GM19351 (cell line): ENCODE results near the gene TMEM135.
"Not testable (repeated sequence)": the region's sequence is repeated elsewhere in the genome, so short reads cannot be mapped to it uniquely, and the experiment has no call there.

ENCODE experiments used
- ATAC-seq: cut with Tn5 transposase; IDR thresholded peaks from one replicate; pipeline ENCODE4 v1.9.1; 2021; ENCODE audit warnings: mild to moderate bottlenecking, moderate library complexity; ENCODE audit not compliant: unreplicated experiment

TMEM135 gene

DNA sequence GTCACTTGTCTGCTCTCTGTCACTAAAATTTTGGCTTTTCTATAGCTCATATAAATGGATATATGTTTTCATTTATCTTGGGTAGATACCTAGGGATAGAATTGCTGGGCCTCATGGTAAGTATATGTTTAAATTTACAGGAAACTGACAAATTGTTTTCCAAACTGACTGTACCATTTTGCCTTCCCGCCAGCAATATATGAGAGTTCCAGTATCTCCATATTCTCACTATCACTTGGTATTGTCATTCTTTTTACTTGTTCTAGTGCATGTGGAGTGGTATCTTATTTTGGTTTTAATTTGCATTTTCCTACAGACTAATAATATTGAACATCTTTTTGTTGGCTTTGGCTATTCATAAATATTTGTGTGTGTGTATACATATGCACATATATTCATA, 101.7 kb downstream of the TMEM135 start:
- ATAC-seq: no peak

DNA sequence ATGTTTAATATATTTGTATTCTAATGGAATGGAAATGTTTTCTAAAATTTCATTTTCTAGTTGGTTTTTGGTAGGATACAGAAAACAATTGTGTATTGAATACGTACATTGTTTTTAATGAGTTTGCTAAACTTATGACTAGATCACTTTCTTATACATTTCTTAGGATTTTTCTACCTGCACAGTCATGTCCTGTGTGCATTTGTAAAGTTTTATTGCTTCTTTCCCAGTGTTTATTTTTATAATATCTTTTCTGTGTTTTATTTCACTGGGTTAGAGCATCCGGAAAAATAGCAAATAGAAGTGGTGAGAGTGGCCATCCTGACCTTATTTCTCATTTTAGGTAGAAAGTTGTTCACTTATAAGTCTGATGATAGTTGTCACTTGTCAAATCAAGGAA, 103.6 kb downstream of the TMEM135 start:
- ATAC-seq: no peak

DNA sequence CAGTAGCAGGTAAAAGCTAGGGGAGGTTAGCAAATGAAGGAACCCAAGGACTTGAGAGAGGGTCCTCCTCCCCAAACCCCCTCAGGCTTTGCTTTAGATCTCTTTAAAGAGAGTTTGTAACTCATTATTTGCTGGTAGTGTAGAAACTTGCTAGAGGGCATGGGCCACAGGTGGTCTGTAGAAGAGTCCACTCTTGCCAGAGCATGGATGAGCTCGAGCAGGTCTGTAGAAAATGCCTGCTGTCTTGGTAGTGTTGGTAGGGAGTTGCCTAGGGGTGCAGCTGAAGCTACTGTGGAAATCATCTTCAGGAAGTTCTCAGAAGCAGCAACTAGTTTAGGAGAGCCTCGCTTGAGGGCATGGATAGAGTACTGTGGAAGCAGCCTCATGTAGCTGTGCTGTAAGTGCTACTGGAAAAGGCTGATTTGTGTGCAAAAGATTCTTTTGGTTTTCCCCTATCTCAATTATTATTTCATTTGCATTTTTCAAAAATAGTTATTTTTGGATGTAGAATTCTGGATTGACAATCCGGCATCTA, 104.3 kb downstream of the TMEM135 start:
- ATAC-seq: no peak

DNA sequence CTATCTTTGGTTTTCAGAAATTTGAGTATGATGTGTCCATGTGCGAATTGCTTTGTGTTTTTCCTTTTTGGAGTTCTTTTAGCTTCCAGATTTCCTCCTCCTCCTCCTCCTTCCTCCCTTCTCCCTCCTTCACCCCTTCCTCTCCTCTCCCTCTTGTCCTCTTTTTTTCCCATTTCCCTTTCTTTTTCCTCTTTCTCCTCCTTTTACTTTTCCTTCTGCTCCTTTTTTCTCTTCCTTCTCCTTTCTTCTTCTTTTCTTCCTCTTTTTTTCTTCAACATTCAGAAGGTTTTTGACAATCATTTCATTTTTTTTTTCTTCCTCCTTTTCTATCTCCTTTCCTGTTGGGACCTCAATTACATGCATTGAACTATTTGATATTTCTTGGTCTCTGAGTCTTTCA, 104.9 kb downstream of the TMEM135 start:
- no peak for ATAC-seq

DNA sequence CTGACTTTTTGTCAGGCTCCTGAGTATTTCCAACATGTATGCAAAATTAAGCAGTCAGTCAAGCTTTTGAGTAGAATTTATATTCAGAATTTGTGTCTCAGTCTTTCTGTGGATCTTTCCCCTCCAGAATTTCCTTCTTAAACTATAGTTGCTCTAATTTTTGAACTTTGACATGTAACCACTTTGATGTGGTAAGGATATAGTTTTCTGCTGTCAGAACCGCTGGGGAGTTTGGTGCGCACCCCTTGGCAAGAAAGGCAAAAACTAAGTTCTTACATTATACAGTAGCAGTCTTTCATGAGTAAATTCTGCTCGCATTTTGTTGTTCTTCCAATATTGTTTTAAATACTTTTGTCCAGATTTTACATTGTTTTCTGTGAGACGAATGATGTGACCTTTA, 105.9 kb downstream of the TMEM135 start:
- ATAC-seq: no peak

DNA sequence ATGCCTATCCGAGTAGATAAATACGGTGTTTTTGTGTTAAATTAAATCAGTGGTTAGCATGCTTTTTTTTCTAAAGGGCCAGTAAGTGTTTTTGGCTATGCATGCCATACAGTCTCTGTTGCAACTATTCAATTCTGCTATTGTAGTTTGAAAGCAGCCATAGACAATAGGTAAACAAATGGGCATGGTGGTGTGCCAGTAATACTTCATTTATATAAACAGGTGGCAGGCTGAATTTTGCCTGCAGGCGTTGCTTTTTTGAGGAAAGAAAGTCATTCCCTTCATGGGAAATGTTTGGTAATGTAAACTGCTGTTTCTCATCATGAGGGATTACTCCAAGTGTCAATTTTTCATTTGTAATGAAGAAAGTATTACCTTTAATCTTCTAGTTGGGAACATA, 106.5 kb downstream of the TMEM135 start:
- no peak for ATAC-seq

DNA sequence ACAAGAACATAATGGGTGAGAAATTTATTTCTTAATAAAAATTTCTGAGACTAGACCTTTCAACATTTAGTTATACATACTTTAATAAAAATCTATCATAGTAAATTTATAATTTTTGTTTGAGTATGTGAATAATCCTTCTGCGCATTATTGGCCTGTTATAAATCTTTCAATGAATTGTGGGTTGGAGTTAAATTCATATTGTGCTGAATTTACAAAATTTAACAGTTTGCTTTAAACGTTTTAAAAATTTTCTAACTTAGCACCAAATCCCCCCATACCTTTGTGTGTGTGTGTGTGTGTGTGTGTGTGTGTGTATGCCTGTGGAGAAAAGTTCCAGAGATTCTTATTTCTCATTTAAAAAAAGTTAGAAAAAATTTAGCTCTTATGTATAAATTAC, 111.0 kb downstream of the TMEM135 start:
- no peak for ATAC-seq

DNA sequence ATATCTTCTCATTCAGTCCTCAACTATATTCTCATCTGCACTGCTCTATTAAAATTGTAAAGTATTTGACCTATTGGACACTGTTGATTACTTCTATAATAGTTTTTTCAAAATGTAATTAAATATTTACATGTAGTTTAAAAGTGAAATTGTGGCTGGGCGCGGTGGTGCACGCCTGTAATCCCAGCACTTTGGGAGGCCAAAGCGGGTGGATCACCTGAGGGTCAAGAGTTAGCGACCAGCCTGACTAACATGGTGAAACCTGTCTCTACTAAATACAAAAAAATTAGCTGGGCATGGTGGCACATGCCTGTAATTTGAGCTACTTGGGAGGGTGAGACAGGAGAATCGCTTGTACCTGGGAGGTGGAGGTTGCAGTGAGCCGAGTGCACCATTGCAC, 112.0 kb downstream of the TMEM135 start:
- ATAC-seq: not testable (repeated sequence)

DNA sequence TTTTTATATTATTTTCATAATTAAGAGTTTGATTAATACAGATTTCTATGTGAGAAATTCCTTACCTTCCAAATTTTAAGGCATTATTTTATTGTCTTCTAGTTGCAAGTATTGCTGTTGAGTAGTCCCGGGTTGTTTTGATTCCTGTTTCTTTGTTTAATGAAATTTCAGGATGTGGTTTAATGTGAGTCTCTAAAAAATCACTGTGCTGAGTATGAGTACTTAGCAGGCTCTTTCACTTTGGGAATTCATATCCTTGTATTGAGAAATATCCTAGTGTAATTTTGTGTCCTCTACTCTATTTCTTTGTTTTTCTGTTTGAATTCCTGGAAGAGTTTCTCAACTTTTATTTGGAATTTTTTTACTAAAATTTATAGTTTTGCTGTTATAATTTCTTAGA, 113.2 kb downstream of the TMEM135 start:
- no peak for ATAC-seq

DNA sequence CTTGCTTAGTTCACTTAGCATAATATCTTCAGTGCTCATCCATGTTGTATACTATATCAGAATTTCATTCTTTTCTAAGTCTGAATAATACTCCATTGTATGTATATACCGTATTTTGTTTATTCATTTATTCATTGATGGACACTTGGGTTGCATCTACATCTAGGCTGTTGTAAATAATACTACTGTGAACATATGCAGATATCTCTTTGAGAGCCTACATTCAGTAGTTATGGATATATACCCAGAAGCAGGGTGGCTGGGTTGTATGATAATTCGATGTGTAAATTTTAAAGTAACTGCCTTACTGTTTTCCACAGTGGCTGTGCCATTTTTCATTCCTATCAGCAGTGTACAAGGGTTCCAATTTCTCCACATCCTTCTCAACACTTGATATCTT, 116.5 kb downstream of the TMEM135 start:
- ATAC-seq: no peak

DNA sequence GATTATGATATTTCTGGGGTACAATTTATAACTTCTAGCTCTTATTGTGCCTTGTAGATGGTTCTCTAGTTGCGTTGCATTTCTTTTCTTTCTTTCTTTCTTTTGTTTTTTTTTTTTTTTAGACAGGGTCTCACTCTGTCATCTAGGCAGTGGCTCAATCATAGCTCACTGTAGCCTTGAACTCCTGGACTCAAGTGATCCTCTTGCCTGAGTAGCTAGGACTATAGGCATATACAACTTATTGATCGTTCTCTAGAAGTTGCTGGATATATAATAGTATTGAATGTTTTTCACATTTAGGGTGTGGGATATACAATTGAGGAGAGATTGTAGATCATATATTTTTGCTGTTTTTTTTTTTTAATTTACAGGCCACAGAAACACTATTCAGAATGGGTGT, 119.2 kb downstream of the TMEM135 start:
- no peak for ATAC-seq

DNA sequence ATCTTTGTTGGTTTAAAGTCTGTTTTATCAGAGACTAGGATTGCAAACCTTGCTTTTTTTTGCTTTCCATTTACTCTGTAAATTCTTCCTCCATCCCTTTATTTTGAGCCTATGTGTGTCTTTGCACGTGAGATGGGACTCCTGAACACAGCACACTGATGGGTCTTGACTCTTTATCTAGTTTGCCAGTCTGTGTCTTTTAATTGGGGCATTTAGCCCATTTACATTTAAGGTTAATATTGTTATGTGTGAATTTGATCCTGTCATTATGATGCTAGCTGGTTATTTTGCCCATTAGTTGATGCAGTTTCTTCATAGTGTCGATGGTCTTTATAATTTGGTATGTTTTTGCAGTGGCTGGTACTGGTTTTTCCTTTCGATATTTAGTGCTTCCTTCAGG, 131.3 kb downstream of the TMEM135 start:
- ATAC-seq: not testable (repeated sequence)

DNA sequence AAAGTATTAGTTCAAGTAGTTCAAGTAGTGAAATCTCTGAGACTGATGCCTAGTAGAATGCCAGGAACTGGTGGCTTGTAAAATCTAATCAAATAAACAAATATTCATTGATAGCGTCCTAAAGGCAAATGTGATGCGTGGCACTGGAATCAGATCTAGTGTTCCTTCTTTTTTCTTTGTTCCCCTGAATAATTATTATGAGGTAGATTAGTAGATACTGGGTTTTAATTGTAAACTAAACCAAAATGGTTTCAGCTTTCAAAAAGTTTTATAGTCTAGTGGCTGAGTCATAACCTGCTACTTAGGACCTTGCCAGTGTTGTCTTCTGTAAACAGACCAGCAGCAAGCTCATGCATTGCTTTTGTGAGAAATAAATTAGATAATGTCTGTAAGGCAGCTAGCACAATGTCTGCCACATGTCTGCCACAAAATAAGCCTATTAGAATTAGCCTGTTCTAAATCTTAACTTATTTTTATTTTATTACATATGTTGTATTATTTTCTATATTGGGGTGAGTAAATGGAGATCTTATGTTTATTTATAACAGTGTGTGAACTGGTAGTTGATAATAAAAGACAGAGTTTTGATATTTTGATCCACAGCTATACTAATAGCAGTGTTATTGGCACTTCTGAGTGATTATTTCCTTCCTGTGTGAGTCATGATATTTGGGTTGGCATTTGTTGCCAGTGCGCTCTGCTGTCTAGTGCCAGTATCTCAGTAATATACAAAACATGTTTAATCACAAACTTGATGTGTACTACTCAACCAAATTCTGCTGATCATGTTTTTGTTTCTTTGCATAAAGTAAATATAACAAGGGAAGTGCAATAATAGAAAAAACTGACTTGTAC, 135.7 kb downstream of the TMEM135 start:
- ATAC-seq: no peak

DNA sequence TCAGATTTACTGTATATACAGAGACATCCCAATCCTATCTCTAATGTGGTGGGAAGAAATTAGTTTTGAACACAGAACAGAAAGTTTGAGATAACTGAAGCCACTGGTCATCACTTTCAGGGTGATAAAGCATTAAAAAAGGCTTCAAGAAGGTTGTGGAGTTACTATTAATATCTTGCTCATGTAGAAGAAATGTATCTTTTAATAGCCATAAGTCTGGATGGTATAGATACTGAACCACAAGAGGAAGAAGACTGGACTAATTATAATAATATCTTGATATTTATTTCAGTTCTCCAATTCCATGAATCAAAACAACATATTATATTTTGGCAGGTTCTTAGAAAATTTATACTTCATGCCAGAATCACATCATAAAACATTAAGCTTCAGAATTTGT, 137.1 kb downstream of the TMEM135 start:
- ATAC-seq: no peak

DNA sequence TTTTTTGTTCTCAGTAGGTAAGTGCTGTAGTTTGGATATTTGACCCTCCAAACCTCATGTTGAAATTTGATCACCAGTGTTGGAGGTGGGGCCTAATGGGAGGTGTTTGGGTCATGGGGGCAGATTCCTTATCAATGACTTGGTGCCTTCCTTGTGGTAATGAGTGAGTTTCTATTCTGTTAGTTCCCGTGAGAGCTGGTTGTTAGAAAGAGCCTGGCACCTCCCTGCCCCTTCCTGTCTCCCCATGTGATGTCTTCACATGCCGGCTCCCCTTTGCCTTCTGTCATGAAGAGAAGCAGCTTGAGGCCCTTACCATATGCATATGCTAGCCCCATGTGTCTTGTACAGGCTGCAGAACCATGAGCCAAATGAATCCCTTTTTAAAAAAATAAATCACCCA, 138.3 kb downstream of the TMEM135 start:
- no peak for ATAC-seq

DNA sequence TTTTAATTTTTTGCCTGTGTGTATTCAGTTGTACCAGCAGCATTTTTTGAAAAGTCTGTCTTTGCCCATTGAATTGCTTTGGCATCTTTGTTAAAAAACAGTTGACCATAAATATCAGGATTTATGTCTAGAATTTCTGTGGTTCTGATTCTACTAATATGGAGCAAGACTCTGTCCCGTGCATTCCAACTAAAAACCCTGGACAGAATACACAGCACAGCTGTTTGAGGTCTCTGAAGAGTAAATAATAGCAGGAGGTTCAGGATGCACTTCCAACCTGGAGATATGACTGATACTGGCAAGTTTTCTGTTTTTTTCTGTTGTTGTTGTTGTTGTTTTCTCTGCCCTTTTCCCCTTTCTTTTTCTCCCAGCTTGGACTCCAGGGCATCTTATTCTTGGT, 141.9 kb downstream of the TMEM135 start:
- no peak for ATAC-seq

DNA sequence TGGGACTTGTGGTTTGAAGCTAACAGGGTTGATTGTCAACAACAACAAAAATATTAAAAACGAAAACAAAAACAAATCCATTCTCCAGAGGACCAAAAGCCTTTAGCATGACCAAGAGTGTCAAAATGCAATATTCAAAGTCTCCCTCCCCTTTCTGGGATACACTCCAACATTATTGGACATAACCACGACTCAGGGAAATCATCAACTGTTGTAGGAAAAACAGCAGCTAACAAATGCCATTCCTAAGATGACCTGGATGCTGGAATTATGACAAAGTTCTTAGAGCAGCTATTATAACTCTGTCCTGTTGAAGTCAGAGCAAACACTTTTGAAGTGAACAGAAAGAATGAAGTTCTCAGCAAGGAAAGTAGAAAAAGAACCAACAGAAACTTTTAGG, 143.0 kb downstream of the TMEM135 start:
- no peak for ATAC-seq

DNA sequence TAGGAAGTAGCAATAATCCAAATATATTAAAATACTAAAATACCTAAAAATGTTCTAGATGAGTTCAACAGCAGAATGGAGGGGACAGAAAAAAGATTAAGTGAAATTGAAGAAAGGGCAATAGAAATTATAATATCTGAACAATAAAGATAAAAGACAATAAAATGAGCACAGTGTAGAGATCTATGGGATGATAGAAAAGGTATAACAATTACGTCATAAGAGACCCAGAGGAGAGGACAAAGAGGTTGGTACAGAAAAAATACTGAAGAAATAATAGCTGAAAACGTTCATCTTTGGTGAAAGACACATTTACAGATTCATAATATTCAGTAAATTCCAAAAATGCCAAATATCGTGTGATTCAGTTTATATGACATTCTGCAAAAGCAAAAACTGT, 143.4 kb downstream of the TMEM135 start:
- no peak for ATAC-seq

DNA sequence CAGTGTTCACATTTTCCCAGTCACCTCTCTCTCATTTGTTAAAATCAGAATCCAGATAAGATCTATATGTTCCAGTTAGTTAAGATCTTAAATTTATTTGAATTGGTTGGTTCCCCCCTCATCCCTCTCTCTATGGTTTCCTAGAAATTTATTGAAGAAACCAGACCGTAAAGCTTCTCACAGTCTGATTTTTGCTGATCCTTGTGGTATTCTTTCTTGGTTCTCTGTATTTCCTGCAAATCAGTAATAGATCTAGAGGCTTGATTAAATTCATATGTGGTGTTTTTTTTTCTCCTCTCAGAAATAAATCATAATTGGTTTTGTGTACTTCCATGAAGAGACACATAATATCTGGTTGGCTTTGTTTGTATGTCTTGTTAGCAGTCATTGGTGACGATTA, 147.5 kb downstream of the TMEM135 start:
- no peak for ATAC-seq

DNA sequence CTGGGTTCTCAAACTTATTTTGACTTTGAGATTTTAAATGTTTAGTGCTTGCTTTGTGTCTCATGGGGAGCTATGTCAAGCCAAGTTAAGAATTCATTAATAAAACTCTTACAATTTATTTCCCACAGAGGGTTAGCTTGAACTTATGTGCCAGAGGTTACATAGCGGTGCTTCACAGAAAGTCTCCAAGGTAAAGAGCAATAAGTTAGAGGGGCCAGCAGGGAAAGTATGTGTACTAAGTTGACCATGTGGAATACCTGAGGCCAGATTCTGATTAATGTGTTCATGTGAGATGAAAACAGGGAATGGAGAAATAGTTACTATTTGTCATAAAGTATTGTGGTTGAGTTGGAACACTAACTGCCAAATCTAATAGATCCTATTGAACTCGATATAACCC, 149.3 kb downstream of the TMEM135 start:
- no peak for ATAC-seq

DNA sequence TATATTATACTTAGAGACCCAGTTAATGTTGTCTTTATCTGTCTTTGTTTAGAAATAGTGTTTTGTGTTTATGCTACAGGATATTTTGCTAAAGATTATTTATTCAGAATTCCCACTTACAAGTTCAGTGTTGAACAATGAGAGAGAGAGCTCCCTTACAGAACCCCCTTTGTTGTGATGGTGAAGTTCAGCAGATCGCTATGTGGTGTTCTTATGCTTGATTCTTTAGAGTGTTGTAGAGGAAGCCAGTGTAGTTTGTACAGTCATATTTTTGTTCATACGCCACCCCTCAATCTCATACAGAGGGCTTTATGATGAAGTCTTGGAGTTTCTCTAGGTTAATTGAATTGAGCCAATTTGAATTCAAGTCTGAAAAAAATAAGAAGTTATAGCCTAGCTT, 150.2 kb downstream of the TMEM135 start:
- no peak for ATAC-seq

DNA sequence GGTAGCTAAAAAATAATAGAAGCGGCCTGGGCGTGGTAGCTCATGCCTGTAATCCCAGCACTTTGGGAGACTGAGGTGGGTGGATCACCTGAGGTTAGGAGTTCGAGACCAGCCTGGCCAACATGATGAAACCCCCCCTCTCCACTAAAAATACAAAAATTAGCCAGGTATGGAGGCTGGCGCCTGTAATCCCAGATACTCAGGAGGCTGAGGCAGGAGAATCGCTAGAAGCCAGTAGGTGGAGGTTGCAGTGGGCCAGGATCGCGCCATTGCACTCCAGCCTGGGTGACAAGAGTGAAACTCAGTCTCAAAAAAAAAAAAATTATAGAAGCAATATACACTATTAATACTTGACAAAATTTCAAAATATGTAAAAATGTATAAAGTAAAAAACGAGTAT, 150.7 kb downstream of the TMEM135 start:
- not testable (repeated sequence) for ATAC-seq

DNA sequence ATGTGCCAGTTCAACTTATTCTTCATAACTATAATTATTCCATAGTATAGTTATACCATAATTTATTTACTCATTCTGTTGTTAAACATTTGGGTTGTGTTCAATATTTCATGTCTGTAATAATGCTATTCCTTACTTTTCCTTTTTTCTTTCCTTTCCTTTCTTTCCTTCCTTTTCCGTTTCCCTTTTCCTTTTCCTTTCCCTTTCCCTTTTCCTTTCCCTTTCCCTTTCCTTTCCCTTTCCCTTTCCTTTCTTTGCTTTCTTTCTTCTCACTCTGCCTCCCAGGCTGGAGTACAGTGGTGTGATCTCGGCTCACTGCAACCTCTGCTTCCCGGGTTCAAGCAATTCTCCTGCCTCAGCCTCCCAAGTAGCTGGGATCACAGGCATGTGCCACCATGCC, 151.2 kb downstream of the TMEM135 start:
- ATAC-seq: not testable (repeated sequence)
